ENCODE results near the gene TCL1A. TPM values are rescaled to one million over a fixed set of nuclear protein-coding genes. Genes with fewer than 3 reads are reported as not detected.

The TCL1A gene
- total RNA-seq, 1 experiment from 2014 or later: not detected

GRCh38 chr14:95675486-95675885 lies 38.4 kb downstream of the TCL1A start:
- H3T11ph ChIP-seq (ENCODE audit: low read length): no peak overlapping the region
- H3K27ac ChIP-seq (ENCODE audit: insufficient read length, low read depth, low read length): no peak overlapping the region
- no peak overlapping the region for H3K23ac ChIP-seq (ENCODE audit: insufficient read length, low read depth, low read length)
- no peak overlapping the region for H3K18ac ChIP-seq (ENCODE audit: insufficient read length, low read depth, low read length)
- H3K4me1 Mint-ChIP-seq: peaks cover 19 to 28% of the 10 kb centered on the region in 2 experiments
- peaks cover 9 to 11% of the 10 kb centered on the region in 2 experiments; a peak in 4 of 5 replicates for H3K9me3 Mint-ChIP-seq
- no peak overlapping the region for H2BK20ac ChIP-seq (ENCODE audit: low read depth, low read length, poor library complexity, severe bottlenecking)
- H3K36me3 Mint-ChIP-seq (ENCODE audit: insufficient read depth in 1 of 3, low read depth in 3 of 3): peaks cover 2 to 16% (median 9%) of the 10 kb centered on the region in 3 experiments; a peak in 4 of 7 replicates
- no peak overlapping the region for H3K4ac ChIP-seq (ENCODE audit: low read depth, low read length)
- TF ChIP-seq CTCF (conservative IDR thresholded peaks at IDR 0.05): no peak
- H4K91ac ChIP-seq (ENCODE audit: insufficient read length, low read depth, low read length): no peak overlapping the region
- H4K5ac ChIP-seq (ENCODE audit: insufficient read length, low read depth, low read length): no peak overlapping the region
- H3K14ac ChIP-seq (ENCODE audit: insufficient read depth, low read length): no peak overlapping the region
- H3K9ac ChIP-seq (ENCODE audit: extremely low read depth, insufficient read length, low read length): no peak overlapping the region
- no peaks in the 10 kb centered on the region for H3K27me3 ChIP-seq (ENCODE audit: insufficient read depth, low read length)
- no peaks in the 10 kb centered on the region for H3K79me1 ChIP-seq (ENCODE audit: insufficient read depth, low read depth, low read length, poor library complexity, severe bottlenecking)
- H3K27ac Mint-ChIP-seq: no peak overlapping the region
- H3K27me3 Mint-ChIP-seq (ENCODE audit: low read depth): peaks cover 72% of the 10 kb centered on the region
- H2AFZ ChIP-seq (ENCODE audit: low read length): no peak overlapping the region
- no peak overlapping the region for H3K4me2 ChIP-seq (ENCODE audit: insufficient read depth, insufficient read length, low read length)
- H4K20me1 ChIP-seq (ENCODE audit: control insufficient read depth, insufficient read depth, insufficient read length): no peaks in the 10 kb centered on the region
- H2AK5ac ChIP-seq (ENCODE audit: insufficient read length, low read length): no peak overlapping the region
- no peak for DNase-seq
- H2BK5ac ChIP-seq (ENCODE audit: insufficient read length, low read length): no peak overlapping the region
- H4K8ac ChIP-seq (replicated peaks; ENCODE audit: insufficient read length, low read depth, low read length): no peak overlapping the region
- no peak overlapping the region for H3K56ac ChIP-seq (ENCODE audit: insufficient read length, low read depth, low read length)
- no CpG with 5 or more reads among the region's 4 CpGs for WGBS (ENCODE audit: extremely low coverage, insufficient read length, low lambda C conversion rate)
- H3K9me3 ChIP-seq (ENCODE audit: control insufficient read depth, low read depth, low read length): no peaks in the 10 kb centered on the region
- no peaks in the 10 kb centered on the region for H3K23me2 ChIP-seq (ENCODE audit: insufficient read length, low read depth, low read length, poor library complexity, severe bottlenecking)
- peaks cover 4% of the 10 kb centered on the region for H3K4me1 ChIP-seq (ENCODE audit: insufficient read depth, low read length)
- H2BK15ac ChIP-seq (ENCODE audit: low read depth, low read length): no peak overlapping the region
- H3K4me3 Mint-ChIP-seq: no peak overlapping the region
- no peak overlapping the region for H2BK12ac ChIP-seq (ENCODE audit: insufficient read length, low read depth, low read length)
- no peak overlapping the region for H2BK120ac ChIP-seq (ENCODE audit: low read depth, low read length, poor library complexity, severe bottlenecking)
- H3K79me2 ChIP-seq (ENCODE audit: insufficient read depth, low read length): no peaks in the 10 kb centered on the region

All from H9 (cell line).